Neural progenitor cell (in vitro differentiated cells): ENCODE data around the gene CST8. TPM values are rescaled to one million over a fixed set of nuclear protein-coding genes. Genes with fewer than 3 reads are reported as not detected.
"Not testable (repeated sequence)": the region's sequence is repeated elsewhere in the genome, so short reads cannot be mapped to it uniquely, and the experiment has no call there.

Source experiments
- DNase-seq: peaks from one replicate; pipeline ENCODE4 v3.0.0-alpha.2; 2016; ENCODE audit warnings: low spot score
- H2AFZ ChIP-seq: fragments of 200-600 bp; sonication (generic); replicated peaks from 2 replicates; pipeline ENCODE4 v1.6.1; 2016; ENCODE audit warnings: antibody characterized with exemption
- H3F3A ChIP-seq: fragments of 200-600 bp; sonication (generic); 2 replicates; pipeline ENCODE4 v1.6.1; 2016; ENCODE audit warnings: antibody characterized with exemption, low read depth
- H3K27ac ChIP-seq: fragments of 200-600 bp; sonication (generic); 2 replicates; pipeline ENCODE4 v1.5.1; 2016; ENCODE audit warnings: mild to moderate bottlenecking
- H3K27me3 ChIP-seq: fragments of 200-600 bp; sonication (generic); 2 replicates; pipeline ENCODE4 v1.6.1; 2016; ENCODE audit warnings: mild to moderate bottlenecking, moderate library complexity
- H3K36me3 ChIP-seq: fragments of 200-600 bp; sonication (generic); 2 replicates; pipeline ENCODE4 v1.5.1; 2016
- H3K4me1 ChIP-seq: fragments of 200-600 bp; sonication (generic); 2 replicates; pipeline ENCODE4 v1.6.1; 2016; ENCODE audit warnings: mixed run types
- H3K4me2 ChIP-seq: fragments of 200-600 bp; sonication (generic); 2 replicates; pipeline ENCODE4 v1.6.1; 2016
- H3K4me3 ChIP-seq: fragments of 200-600 bp; sonication (generic); 2 replicates; pipeline ENCODE4 v1.5.1; 2016
- H3K79me2 ChIP-seq: fragments of 200-600 bp; sonication (generic); 2 replicates; pipeline ENCODE4 v1.6.1; 2016; ENCODE audit warnings: low read depth
- H3K9ac ChIP-seq: fragments of 200-600 bp; sonication (generic); 2 replicates; pipeline ENCODE4 v1.6.1; 2016
- H3K9me3 ChIP-seq: fragments of 200-600 bp; sonication (generic); 2 replicates; pipeline ENCODE4 v1.5.1; 2016; ENCODE audit warnings: low read depth
- H4K20me1 ChIP-seq: fragments of 200-600 bp; sonication (generic); 2 replicates; pipeline ENCODE4 v1.6.1; 2016; ENCODE audit warnings: low read depth
- H3K27ac Mint-ChIP-seq: 3 replicates; pipeline ENCODE4 v1.8.0; 2021; ENCODE audit warnings: mixed read lengths
- H3K27me3 Mint-ChIP-seq: 2 replicates; pipeline ENCODE4 v1.8.0; 2022; ENCODE audit warnings: low read depth, mild to moderate bottlenecking, inconsistent platforms, moderate library complexity, mixed read lengths; ENCODE audit not compliant: insufficient read depth
- H3K36me3 Mint-ChIP-seq: 3 replicates; pipeline ENCODE4 v1.8.0; 2021; ENCODE audit warnings: mixed read lengths
- H3K4me1 Mint-ChIP-seq: 3 replicates; pipeline ENCODE4 v1.8.0; 2021; ENCODE audit warnings: mixed read lengths
- H3K4me3 Mint-ChIP-seq: 3 replicates; pipeline ENCODE4 v1.8.0; 2021; ENCODE audit warnings: mild to moderate bottlenecking, moderate library complexity, mixed read lengths
- H3K9me3 Mint-ChIP-seq: 3 replicates; pipeline ENCODE4 v1.8.0; 2020; ENCODE audit warnings: mixed read lengths
- EZH2 ChIP-seq: fragments of 200-600 bp; sonication (generic); IDR thresholded peaks from 2 replicates; pipeline ENCODE4 v1.6.1; 2017; ENCODE audit warnings: antibody characterized with exemption, mild to moderate bottlenecking, moderate library complexity
- EZH2phosphoT487 ChIP-seq: fragments of 200-600 bp; sonication (generic); IDR thresholded peaks from 2 replicates; pipeline ENCODE4 v1.6.1; 2017; ENCODE audit warnings: antibody characterized with exemption
- total RNA-seq: library from RNA; depleted of rRNA; stranded (reverse); fragments of >200 nt; gene quantifications from 2 replicates; pipeline ENCODE4 v1.2.3, GENCODE V29; 2015; ENCODE audit warnings: low replicate concordance
- TF ChIP-seq, protein P1 (sequence below): fragments of 200-600 bp; sonication (generic); IDR thresholded peaks from 2 replicates; pipeline ENCODE4 v1.5.1; 2017; ENCODE audit warnings: antibody characterized with exemption, mild to moderate bottlenecking

CST8 gene
- total RNA-seq, 1 donor from 2014 or later = not detected

DNA sequence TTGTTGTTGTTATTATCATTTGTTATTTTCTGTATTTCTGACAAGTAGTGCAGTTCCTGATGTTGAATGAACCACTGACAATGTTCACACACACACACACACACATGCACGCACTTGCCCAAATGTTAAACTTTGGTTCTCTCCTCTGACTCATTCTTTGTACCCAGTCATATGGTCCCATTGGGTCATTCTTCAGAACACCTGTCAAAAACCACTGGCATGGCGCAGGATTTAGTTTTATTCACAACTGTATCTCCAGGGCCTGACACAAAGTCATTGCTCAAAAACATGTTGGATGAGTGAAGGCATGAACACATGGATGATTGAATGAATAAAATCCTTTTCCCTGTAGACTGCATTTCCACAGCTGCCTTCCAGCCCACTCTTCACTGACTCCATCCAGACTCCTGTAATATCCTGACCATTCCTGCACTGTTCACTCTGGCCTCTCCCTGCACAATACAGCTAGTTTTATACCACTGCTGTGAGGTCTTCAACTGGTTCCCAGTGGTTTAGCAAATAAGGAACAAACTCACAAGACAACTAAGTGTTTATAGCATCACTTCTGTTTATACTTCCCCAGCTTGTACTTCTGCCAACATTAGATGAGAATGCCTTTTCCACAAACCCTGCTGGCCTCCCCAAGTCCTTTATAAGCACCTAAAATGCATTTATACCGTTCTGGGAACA is 31.3 kb upstream of the CST8 start:
- Mint-ChIP-seq H3K4me1 (peaks cover 12% of the 10 kb centered on the region), H3K36me3 (no peaks in the 10 kb centered on the region), H3K27ac (no peak overlapping the region), H3K4me3 (no peak overlapping the region), H3K9me3 (peaks cover 20% of the 10 kb centered on the region), H3K27me3 (peaks cover 5% of the 10 kb centered on the region)
- Histone ChIP-seq H3K27me3 (no peaks in the 10 kb centered on the region), H3K4me1 (peaks cover 10% of the 10 kb centered on the region), H3K79me2 (no peaks in the 10 kb centered on the region), H3K9me3 (no peaks in the 10 kb centered on the region), H3K27ac (no peak overlapping the region), H2AFZ (no peak overlapping the region), H3K9ac (no peak overlapping the region), H3K4me3 (no peak overlapping the region), H3K4me2 (no peak overlapping the region), H3K36me3 (no peaks in the 10 kb centered on the region), H4K20me1 (no peaks in the 10 kb centered on the region), H3F3A (no peaks in the 10 kb centered on the region)
- DNase-seq = no peak
- TF ChIP-seq EZH2phosphoT487 (no peak), EZH2 (no peak)
- TF ChIP-seq, protein P1, sequence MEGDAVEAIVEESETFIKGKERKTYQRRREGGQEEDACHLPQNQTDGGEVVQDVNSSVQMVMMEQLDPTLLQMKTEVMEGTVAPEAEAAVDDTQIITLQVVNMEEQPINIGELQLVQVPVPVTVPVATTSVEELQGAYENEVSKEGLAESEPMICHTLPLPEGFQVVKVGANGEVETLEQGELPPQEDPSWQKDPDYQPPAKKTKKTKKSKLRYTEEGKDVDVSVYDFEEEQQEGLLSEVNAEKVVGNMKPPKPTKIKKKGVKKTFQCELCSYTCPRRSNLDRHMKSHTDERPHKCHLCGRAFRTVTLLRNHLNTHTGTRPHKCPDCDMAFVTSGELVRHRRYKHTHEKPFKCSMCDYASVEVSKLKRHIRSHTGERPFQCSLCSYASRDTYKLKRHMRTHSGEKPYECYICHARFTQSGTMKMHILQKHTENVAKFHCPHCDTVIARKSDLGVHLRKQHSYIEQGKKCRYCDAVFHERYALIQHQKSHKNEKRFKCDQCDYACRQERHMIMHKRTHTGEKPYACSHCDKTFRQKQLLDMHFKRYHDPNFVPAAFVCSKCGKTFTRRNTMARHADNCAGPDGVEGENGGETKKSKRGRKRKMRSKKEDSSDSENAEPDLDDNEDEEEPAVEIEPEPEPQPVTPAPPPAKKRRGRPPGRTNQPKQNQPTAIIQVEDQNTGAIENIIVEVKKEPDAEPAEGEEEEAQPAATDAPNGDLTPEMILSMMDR = no peak

DNA sequence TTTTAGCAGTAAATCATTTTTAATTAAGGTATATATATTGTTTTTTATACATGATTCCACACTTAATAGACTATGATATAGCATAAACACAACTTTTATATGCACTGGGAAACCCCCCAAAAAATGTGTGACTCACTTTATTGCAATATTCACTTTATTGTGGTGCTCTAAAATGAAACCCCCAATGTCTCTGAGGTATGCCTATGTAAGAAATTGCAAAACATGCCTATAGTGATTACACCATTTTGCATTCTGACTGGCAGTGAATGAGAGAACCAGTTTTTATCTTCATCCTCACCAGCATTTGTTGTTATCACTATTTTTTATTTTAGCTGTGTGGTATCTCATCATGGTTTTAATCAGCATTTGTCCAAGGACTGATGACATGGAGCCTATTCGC is 29.7 kb upstream of the CST8 start:
- H3K4me1 Mint-ChIP-seq = peaks cover 12% of the 10 kb centered on the region
- Histone ChIP-seq H3K9me3 (no peaks in the 10 kb centered on the region), H3K27me3 (no peaks in the 10 kb centered on the region), H4K20me1 (no peaks in the 10 kb centered on the region), H3K4me1 (peaks cover 10% of the 10 kb centered on the region), H3K4me2 (no peak overlapping the region), H3K4me3 (no peak overlapping the region), H3K9ac (no peak overlapping the region), H3F3A (no peaks in the 10 kb centered on the region), H3K79me2 (no peaks in the 10 kb centered on the region), H3K27ac (no peak overlapping the region), H2AFZ (no peak overlapping the region), H3K36me3 (no peaks in the 10 kb centered on the region)
- no peak overlapping the region for H3K27ac Mint-ChIP-seq
- no peaks in the 10 kb centered on the region for H3K36me3 Mint-ChIP-seq
- peaks cover 5% of the 10 kb centered on the region for H3K27me3 Mint-ChIP-seq
- H3K4me3 Mint-ChIP-seq = no peak overlapping the region
- no peak for DNase-seq
- H3K9me3 Mint-ChIP-seq = peaks cover 31% of the 10 kb centered on the region
- no peak for TF ChIP-seq EZH2
- TF ChIP-seq, protein P1 = no peak
- no peak for TF ChIP-seq EZH2phosphoT487

DNA sequence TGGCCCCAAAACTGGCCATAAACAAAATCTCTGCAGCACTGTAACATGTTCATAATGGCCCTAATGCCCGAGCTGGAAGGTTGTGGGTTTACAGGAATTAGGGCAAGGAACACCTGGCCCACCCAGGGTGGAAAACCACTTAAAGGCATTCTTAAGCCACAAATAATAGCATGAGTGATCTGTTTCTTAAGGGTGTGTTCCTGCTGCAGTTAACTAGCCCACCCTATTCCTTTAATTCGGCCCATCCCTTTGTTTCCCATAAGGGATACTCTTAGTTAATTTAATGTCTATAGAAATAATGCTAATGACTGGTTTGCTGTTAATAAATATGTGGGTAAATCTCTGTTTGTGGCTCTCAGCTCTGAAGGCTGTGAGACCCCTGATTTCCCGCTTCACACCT is 24.0 kb upstream of the CST8 start:
- H3K27ac Mint-ChIP-seq, H3K27me3 ChIP-seq, H3F3A ChIP-seq, H3K4me3 ChIP-seq, H3K36me3 Mint-ChIP-seq, H3K9me3 ChIP-seq, H3K4me1 ChIP-seq, H3K36me3 ChIP-seq, H3K79me2 ChIP-seq, H3K4me2 ChIP-seq, H2AFZ ChIP-seq, H3K27ac ChIP-seq, H4K20me1 ChIP-seq, DNase-seq, H3K4me3 Mint-ChIP-seq, H3K9ac ChIP-seq: not testable (repeated sequence)
- Mint-ChIP-seq H3K27me3 (peaks cover 12% of the 10 kb centered on the region), H3K9me3 (peaks cover 35% of the 10 kb centered on the region), H3K4me1 (peaks cover 13% of the 10 kb centered on the region)

DNA sequence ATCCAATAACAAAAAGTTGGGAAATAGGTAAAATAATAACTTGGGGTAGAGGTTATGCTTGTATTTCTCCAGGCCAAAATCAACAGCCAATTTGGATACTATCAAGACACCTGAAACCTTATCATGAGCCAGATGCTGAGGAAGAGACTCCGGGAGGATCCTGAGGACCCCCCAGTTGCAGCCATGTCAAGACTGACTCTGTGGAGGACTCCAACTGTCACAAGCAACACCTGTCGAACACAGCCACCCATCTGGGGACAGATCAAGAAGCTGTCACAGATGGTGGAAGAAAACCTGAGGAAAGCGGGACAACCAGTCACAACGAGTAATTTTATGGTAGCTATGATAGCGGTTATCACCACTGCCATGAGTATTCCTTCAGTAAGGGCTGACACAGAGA is 18.6 kb upstream of the CST8 start:
- not testable (repeated sequence) for H3K36me3 ChIP-seq, H3K4me3 Mint-ChIP-seq, H3K27me3 Mint-ChIP-seq, H4K20me1 ChIP-seq, H3K9me3 ChIP-seq, H3K4me3 ChIP-seq, H3K36me3 Mint-ChIP-seq, H3F3A ChIP-seq, H3K4me2 ChIP-seq, H3K27me3 ChIP-seq, H3K27ac ChIP-seq, H3K9ac ChIP-seq, H3K4me1 ChIP-seq, H3K27ac Mint-ChIP-seq, H3K9me3 Mint-ChIP-seq, H3K79me2 ChIP-seq, H2AFZ ChIP-seq, DNase-seq
- H3K4me1 Mint-ChIP-seq = peaks cover 13% of the 10 kb centered on the region

DNA sequence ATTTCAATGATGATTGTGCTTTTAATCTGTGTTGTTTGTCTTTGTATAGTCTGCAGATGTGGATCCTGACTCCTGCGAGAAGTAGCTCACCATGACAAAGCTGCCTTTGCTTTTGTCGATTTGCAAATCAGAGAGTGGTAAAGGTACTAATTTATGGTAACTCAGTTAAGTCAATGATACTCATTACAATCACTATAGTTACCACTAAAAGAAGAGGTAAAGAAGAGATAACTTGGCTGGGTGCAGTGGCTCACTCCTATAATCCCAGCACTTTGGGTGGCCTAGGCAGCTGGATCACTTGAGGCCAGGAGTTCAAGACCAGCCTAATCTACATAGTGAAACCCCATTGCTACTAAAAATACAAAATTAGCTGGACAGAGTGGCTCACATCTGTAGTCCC is 17.6 kb upstream of the CST8 start:
- not testable (repeated sequence) for H3K4me1 ChIP-seq, H3K27ac Mint-ChIP-seq, H3K27me3 ChIP-seq, H3K79me2 ChIP-seq, H3K36me3 ChIP-seq, H3K4me3 Mint-ChIP-seq, H3K27me3 Mint-ChIP-seq, H3K36me3 Mint-ChIP-seq, H3K9ac ChIP-seq, H3K27ac ChIP-seq, H3K4me2 ChIP-seq, H3K9me3 Mint-ChIP-seq, H2AFZ ChIP-seq, DNase-seq, H3K4me3 ChIP-seq, H3K9me3 ChIP-seq, H3F3A ChIP-seq, H4K20me1 ChIP-seq
- peaks cover 12% of the 10 kb centered on the region for H3K4me1 Mint-ChIP-seq
